NT2/D1 (cell line): Measurements from ENCODE around the gene ZNF730.

Experiments
- YY1 ChIP-seq: IDR thresholded peaks from 2 replicates; pipeline ENCODE4 v1.6.1; 2011; ENCODE audit not compliant: insufficient read length, insufficient read depth
- ZNF274 ChIP-seq: IDR thresholded peaks from 2 replicates; pipeline ENCODE4 v1.6.1; 2011; ENCODE audit warnings: mild to moderate bottlenecking, low read depth, low read length

DNA sequence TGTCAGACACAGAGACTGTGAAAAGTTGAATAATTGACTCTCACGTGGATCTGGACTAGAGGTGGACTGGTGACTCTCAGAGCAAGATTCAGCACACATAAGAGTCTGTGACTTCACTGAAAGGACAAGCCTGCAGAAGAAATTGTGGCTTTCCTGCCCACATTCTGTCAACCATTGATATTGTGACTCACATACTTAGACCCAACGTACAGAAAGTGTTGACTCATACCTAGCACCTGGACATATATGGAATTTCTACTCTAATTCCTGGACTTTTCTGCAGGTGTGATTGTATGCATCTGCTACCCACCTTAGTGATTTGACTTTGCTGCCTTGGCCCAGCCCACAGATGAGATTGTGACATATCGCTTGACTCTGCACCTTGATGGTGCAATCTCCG is 15.6 kb upstream of the ZNF730 start:
- TF ChIP-seq ZNF274 (no peak), YY1 (no peak)
